IPS-18a (cell line): ENCODE measurements around the gene BAX.

Source experiments
- H3K27ac ChIP-seq: one replicate; pipeline ENCODE4 v1.5.1; 2013; ENCODE audit warnings: low read length
- H3K27me3 ChIP-seq: one replicate; pipeline ENCODE4 v1.6.1; 2013; ENCODE audit warnings: mild to moderate bottlenecking, low read length; ENCODE audit not compliant: control insufficient read depth, insufficient read depth
- H3K36me3 ChIP-seq: one replicate; pipeline ENCODE4 v1.6.1; 2013; ENCODE audit warnings: low read depth, low read length; ENCODE audit not compliant: control insufficient read depth
- H3K4me1 ChIP-seq: one replicate; pipeline ENCODE4 v1.6.1; 2013; ENCODE audit warnings: low read depth, low read length; ENCODE audit not compliant: control insufficient read depth
- H3K4me3 ChIP-seq: one replicate; pipeline ENCODE4 v1.5.1; 2013; ENCODE audit warnings: low read length
- H3K9ac ChIP-seq: one replicate; pipeline ENCODE4 v1.6.1; 2013; ENCODE audit warnings: mild to moderate bottlenecking, low read length, moderate library complexity
- H3K9me3 ChIP-seq: one replicate; pipeline ENCODE4 v1.6.1; 2013; ENCODE audit warnings: low read depth, low read length; ENCODE audit not compliant: control insufficient read depth

BAX gene

DNA sequence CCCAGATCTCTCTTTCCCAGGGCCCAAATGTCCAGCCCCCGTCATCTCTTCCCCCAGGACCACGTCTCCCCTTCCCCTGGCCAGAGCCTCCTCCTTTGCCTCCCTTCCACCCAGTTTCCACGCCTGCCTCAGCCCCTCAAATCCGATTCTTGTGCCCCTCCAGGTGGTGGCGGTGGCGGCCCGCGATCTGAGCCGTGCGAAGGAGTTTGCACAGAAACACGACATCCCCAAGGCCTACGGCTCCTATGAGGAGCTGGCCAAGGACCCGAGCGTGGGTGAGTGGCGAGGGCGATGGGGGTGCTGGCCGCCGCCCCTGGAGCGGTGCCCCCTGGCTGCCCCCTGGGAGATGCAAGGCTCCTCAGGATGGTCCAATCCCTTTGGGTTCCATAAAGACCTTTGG lies 19.8 kb upstream of the BAX start:
- Histone ChIP-seq H3K4me3 (no peak overlapping the region), H3K36me3 (no peaks in the 10 kb centered on the region), H3K4me1 (peaks cover 10% of the 10 kb centered on the region), H3K9me3 (no peaks in the 10 kb centered on the region), H3K27me3 (peaks cover 37% of the 10 kb centered on the region), H3K27ac (no peak overlapping the region), H3K9ac (no peak overlapping the region)

DNA sequence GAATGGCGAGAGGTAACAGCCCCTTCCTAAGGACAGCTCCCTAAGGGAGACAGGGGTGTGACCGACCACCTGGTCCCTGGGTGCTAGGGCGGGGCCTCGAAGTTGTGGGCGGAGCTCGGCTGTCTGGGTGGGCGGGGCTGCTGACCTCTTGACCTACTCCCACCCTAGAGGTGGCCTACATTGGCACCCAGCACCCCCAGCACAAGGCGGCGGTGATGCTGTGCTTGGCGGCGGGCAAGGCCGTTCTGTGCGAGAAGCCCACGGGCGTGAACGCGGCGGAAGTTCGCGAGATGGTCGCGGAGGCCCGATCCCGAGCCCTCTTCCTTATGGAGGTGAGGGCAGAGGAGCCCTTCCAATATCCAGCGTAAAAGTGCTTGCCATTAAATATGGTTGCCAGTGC lies 18.8 kb upstream of the BAX start:
- no peak overlapping the region for H3K4me3 ChIP-seq
- peaks cover 10% of the 10 kb centered on the region for H3K4me1 ChIP-seq
- H3K9me3 ChIP-seq, result no peaks in the 10 kb centered on the region
- peaks cover 37% of the 10 kb centered on the region for H3K27me3 ChIP-seq
- H3K9ac ChIP-seq, result no peak overlapping the region
- H3K27ac ChIP-seq, result no peak overlapping the region
- H3K36me3 ChIP-seq, result no peaks in the 10 kb centered on the region

DNA sequence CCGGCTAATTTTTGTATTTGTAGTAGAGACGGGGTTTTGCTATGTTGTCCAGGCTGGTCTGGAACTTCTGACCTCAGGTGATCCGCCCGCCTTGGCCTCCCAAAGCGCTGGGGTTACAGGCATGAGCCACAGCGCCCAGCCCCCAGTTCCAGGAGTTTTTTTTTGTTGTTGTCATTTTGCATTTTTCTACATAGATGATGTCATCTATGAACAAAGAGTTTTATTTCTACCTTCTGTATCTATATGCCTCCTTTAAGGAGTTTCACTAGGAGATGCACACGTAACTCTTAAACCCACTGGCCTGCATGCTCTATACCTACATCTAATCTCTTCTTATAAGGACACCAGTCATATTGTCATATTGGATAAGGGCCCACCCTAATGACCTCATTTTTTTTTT lies 16.4 kb upstream of the BAX start:
- H3K9me3 ChIP-seq, result no peaks in the 10 kb centered on the region
- no peak overlapping the region for H3K4me3 ChIP-seq

DNA sequence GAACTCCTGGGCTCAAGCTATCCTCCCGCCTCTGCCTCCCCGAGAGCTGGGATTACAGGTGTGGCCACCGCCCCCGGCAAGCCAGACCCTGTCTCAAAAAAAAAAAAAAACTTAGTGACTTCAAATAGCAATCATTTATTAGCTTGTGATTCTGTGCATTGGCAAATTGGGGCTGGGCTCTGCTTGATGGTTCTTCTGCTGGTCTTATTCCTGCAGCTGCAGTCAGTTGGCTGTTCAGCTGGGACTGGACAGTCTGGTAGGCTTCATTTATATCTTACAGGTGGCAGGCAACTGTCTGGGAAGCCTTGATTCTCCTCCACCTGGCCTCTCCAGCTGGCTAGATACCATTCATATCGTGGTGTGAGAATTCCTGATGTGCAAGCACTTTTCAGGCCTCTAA lies 13.8 kb upstream of the BAX start:
- H3K36me3 ChIP-seq, result no peaks in the 10 kb centered on the region
- H3K4me1 ChIP-seq, result no peaks in the 10 kb centered on the region
- H3K4me3 ChIP-seq, result no peak overlapping the region
- no peak overlapping the region for H3K9ac ChIP-seq
- H3K27me3 ChIP-seq, result no peaks in the 10 kb centered on the region
- H3K27ac ChIP-seq, result no peak overlapping the region
- no peaks in the 10 kb centered on the region for H3K9me3 ChIP-seq

More for the DNA sequence above, 16.4 kb upstream of the BAX start:
- Histone ChIP-seq H3K4me1 (peaks cover 8% of the 10 kb centered on the region), H3K27me3 (peaks cover 19% of the 10 kb centered on the region), H3K9ac (no peak overlapping the region), H3K27ac (no peak overlapping the region), H3K36me3 (no peaks in the 10 kb centered on the region)

DNA sequence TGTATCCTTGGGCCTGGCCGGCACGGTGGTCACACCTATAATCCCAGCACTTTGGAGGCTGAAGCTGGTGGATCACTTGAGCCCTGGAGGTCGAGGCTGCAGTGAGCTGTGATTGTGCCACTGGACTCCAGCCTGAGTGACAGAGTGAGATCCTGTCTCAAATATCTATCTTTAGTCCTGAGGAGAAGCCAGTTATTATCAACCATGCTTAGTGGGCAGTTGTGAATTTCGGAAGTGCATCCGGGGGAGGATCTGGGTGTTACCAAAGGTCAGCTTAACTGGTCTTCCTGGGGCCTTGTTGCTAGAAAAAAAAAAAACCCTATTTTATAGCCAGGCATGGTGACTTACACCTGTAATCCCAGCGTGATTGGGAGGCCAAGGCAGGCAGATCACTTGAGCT lies 11.6 kb upstream of the BAX start:
- H3K9me3 ChIP-seq, result no peaks in the 10 kb centered on the region
- no peak overlapping the region for H3K4me3 ChIP-seq
- no peaks in the 10 kb centered on the region for H3K4me1 ChIP-seq
- no peaks in the 10 kb centered on the region for H3K27me3 ChIP-seq
- H3K36me3 ChIP-seq, result no peaks in the 10 kb centered on the region
- H3K9ac ChIP-seq, result no peak overlapping the region
- H3K27ac ChIP-seq, result no peak overlapping the region

DNA sequence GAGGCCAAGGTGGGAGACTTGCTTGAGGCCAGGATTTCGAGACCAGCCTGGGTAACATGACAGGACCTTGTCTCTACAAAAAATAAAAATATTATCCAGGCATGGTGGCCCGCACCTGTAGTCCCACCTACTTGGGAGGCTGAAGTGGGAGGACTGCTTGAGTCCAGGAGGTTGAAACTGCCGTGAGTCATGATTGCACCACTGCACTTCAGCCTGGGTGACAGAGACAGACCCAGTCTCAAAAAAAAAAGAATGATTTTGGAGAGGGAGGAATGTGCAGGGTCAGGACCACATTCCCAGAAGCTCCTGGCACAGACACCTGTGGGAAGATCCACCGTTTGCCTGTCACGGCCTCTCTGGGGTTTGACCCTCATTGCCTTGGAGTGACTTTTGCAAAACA lies 9.3 kb upstream of the BAX start:
- H3K9me3 ChIP-seq, result no peaks in the 10 kb centered on the region

DNA sequence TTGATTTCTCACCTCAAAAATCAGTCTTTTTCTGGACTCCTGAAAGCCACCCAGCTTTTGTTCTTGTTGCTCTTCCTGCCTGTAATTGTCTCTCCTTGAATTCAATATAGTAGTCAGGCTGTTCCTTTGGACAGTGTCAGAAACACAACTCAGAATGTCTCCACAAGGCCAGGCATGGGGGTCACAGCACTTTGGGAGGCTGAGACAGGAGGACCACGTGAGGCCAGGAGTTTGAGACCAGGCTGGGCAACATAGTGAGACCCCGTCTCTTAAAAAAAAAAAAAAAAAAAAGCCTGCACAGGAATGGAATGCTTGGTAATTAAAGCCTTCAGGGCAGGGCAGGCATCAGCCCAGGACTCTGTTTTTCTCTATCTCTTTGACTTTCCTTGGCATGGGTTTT lies 8.9 kb upstream of the BAX start:
- Histone ChIP-seq H3K4me3 (no peak overlapping the region), H3K27ac (no peak overlapping the region), H3K4me1 (no peaks in the 10 kb centered on the region), H3K27me3 (no peaks in the 10 kb centered on the region), H3K36me3 (no peaks in the 10 kb centered on the region), H3K9me3 (no peaks in the 10 kb centered on the region), H3K9ac (no peak overlapping the region)

More for the DNA sequence above, 9.3 kb upstream of the BAX start:
- Histone ChIP-seq H3K9ac (no peak overlapping the region), H3K27ac (no peak overlapping the region), H3K27me3 (no peaks in the 10 kb centered on the region), H3K36me3 (no peaks in the 10 kb centered on the region), H3K4me1 (no peaks in the 10 kb centered on the region), H3K4me3 (no peak overlapping the region)

DNA sequence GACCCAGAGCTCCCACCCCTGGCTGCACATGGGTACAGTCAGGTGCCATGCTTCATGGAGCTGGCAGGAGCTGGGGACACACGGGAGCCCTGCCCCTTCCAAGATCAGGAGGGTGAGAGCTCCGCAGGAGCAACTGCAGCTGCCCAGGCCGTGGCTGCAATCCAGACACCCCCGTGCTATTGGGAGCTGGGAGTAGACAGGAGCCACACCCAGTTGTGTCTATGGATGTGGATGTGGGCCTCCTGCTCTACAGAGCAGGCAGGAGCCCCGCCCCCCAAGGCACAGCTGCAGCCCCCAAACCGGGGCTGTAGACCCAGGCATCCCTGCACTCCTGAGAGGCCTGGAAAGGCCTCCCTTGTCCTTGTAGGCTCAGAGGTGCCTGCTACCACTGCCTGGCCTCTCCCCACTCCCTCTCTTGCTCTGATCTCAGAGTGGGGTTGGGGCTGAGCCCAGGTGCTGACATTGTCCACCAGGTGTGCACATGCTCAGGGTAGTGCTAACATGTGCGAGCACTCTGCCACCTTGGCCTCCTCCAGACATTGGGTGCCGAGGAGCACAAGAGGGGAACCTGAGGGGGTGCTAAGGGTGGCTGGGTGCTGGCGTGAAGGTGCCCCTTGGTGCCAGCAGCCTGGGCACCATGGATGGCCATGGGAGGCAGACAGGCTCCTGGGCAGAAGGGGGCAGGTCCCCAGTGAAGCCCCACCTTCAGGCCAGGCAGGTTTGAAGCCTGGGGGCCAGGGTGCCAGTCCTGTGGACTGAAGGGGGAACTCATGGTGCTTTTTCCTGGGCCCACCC lies 8.0 kb upstream of the BAX start:
- Histone ChIP-seq H3K4me1 (no peaks in the 10 kb centered on the region), H3K27ac (no peak overlapping the region), H3K9ac (no peak overlapping the region), H3K27me3 (no peaks in the 10 kb centered on the region), H3K36me3 (no peaks in the 10 kb centered on the region), H3K4me3 (no peak overlapping the region), H3K9me3 (no peaks in the 10 kb centered on the region)

DNA sequence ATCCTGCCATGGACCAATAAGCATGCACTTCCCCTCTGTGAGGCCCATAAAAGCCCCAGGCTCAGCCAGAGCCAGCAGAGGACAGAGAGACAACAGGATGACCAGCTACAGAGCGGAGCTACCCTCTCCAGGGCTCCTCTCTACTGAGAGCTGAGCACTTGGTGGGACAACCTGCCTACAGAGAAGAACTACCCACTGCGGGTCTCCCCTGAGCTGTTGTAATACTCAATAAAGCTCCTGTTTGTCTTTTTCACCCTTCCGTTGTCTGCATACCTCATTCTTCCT lies 7.5 kb upstream of the BAX start:
- Histone ChIP-seq H3K4me1 (no peaks in the 10 kb centered on the region), H3K27me3 (no peaks in the 10 kb centered on the region), H3K36me3 (no peaks in the 10 kb centered on the region), H3K9me3 (no peaks in the 10 kb centered on the region), H3K9ac (no peak overlapping the region), H3K27ac (no peak overlapping the region), H3K4me3 (no peak overlapping the region)

DNA sequence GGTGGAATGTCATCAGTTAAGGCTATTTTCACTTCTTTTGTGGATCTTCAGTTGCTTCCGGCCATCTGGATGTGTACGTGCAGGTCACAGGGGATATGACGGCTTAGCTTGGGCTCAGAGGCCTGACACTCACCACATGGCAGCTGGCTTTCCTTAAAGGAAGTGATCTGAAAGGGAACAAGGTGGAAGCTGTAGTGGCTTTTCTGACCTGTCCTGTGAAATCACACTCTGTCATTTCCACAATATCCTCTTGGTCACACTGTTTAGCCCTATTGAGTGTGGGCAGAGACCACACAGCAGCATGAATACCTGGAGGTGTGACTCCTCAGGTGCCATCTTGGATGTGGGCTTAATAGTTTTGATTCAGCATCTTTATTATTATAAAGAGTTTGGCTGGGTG lies 4.5 kb upstream of the BAX start:
- H3K27me3 ChIP-seq, result no peaks in the 10 kb centered on the region
- no peak overlapping the region for H3K27ac ChIP-seq

DNA sequence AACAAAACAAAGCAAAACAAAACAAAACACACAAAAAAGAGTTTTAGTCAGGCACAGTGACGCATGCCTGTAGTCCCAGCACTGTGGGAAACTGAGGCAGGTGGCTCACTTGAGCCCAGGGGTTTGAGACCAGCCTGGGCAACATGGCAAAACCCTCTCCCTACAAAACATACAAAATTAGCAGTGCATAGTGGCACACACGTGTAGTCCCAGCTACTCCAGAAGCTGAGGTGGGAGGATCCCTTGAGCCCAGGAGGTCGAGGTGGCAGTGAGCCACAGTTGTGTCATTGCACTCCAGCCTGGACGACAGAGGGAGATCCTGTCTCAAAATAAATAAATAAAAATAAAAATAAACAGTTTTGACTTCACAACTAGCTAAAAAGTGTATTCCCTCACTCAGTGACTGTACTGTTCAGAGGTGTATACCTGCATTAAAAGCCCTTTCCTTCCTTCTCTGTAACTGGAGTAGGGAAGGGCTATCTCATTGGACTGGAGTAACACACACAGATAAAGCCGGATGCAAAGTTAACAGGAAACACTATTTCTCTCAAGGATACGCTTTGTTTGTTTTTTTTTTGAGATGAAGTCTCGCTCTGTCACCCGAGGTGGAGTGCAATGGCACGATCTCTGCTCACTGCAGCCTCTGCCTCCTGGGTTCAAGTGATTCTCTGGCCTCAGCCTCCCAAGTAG lies 3.7 kb upstream of the BAX start:
- H3K9ac ChIP-seq, result no peak overlapping the region
- H3K9me3 ChIP-seq, result no peaks in the 10 kb centered on the region
- no peak overlapping the region for H3K4me3 ChIP-seq

More for the DNA sequence above, 4.5 kb upstream of the BAX start:
- H3K4me3 ChIP-seq, result no peak overlapping the region
- H3K36me3 ChIP-seq, result no peaks in the 10 kb centered on the region
- no peaks in the 10 kb centered on the region for H3K4me1 ChIP-seq
- no peaks in the 10 kb centered on the region for H3K9me3 ChIP-seq
- no peak overlapping the region for H3K9ac ChIP-seq

DNA sequence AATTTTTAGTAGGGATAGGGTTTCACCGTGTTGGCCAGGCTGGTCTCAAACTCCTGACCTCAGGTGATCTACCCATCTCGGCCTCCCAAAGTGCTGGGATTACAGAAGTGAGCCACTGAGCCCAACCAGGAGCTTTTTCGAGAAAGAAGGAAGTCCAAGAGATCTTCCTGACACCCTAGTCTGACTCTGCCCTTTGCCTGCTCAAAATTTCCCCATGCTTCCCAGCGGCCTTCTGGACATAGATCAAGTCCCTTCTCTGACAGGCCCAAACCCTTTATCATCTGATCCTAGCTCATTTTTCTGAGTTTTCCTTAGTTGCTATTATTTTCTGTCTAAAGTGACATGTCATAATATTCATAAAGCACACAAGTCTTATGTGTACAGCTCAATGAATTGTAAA lies 1.5 kb upstream of the BAX start:
- Histone ChIP-seq H3K27ac (no peak overlapping the region), H3K27me3 (no peaks in the 10 kb centered on the region), H3K9ac (no peak overlapping the region), H3K9me3 (no peaks in the 10 kb centered on the region), H3K4me1 (no peaks in the 10 kb centered on the region), H3K36me3 (peaks cover 6% of the 10 kb centered on the region), H3K4me3 (no peak overlapping the region)

More for the DNA sequence above, 3.7 kb upstream of the BAX start:
- H3K4me1 ChIP-seq, result no peaks in the 10 kb centered on the region
- H3K27ac ChIP-seq, result no peak overlapping the region
- no peaks in the 10 kb centered on the region for H3K27me3 ChIP-seq
- H3K36me3 ChIP-seq, result peaks cover under 1% of the 10 kb centered on the region
